Thyroid gland (tissue), 4 donors: ENCODE results near the gene ZNF813.

Experiments
- POLR2A ChIP-seq, 2 donors: fragments of 450-650 bp; IDR thresholded peaks; one replicate each; pipeline ENCODE4 v1.6.1; 2017; ENCODE audit warnings: antibody characterized with exemption in 2 of 2, mild to moderate bottlenecking in 2 of 2, moderate library complexity in 1 of 2
- TF ChIP-seq, protein P1 (sequence below), 6 experiments: fragments of 200-600 bp in 3 of 6; fragments of 450-650 bp in 3 of 6; sonication (generic) in 3 of 6; IDR thresholded peaks; one replicate each; pipeline ENCODE4 v1.5.1; 2016 to 2019; ENCODE audit warnings: antibody characterized with exemption in 6 of 6, mild to moderate bottlenecking in 2 of 6, inconsistent platforms in 1 of 6, moderate library complexity in 1 of 6

DNA sequence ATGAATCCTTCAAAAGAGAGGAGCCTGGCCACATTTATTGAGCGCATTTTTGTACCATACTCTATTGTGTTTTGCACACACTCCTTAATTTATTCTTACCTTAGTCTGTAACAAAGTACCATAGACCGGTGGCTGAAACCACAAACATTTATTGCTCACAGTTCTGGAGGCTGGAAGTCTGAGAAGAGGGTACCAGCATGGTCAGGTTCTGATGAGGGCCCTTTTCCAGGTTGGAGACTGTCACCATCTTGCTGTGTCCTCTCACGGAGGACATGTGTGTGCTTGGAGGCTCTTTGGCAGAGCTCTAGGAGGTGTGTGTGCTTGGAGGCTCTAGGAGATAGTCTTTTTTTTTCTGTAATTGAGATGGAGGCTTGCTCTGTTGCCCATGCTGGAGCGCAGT lies 72.6 kb downstream of the ZNF813 start:
- TF ChIP-seq, protein P1, sequence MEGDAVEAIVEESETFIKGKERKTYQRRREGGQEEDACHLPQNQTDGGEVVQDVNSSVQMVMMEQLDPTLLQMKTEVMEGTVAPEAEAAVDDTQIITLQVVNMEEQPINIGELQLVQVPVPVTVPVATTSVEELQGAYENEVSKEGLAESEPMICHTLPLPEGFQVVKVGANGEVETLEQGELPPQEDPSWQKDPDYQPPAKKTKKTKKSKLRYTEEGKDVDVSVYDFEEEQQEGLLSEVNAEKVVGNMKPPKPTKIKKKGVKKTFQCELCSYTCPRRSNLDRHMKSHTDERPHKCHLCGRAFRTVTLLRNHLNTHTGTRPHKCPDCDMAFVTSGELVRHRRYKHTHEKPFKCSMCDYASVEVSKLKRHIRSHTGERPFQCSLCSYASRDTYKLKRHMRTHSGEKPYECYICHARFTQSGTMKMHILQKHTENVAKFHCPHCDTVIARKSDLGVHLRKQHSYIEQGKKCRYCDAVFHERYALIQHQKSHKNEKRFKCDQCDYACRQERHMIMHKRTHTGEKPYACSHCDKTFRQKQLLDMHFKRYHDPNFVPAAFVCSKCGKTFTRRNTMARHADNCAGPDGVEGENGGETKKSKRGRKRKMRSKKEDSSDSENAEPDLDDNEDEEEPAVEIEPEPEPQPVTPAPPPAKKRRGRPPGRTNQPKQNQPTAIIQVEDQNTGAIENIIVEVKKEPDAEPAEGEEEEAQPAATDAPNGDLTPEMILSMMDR (IDR thresholded peaks at IDR 0.05): no peak
- TF ChIP-seq POLR2A (IDR thresholded peaks at IDR 0.05): no peak
